Jurkat, Clone E6-1 (cell line): ENCODE data around the gene HADHA.

Source experiments
- DNase-seq: peaks from one replicate; pipeline ENCODE4 v3.0.0-alpha.2; 2011; ENCODE audit warnings: low read depth, low spot score
- H3K4me3 ChIP-seq: 2 replicates; pipeline ENCODE4 v1.5.1; 2011; ENCODE audit warnings: mild to moderate bottlenecking, low read length, control low read depth, moderate library complexity

HADHA gene

DNA sequence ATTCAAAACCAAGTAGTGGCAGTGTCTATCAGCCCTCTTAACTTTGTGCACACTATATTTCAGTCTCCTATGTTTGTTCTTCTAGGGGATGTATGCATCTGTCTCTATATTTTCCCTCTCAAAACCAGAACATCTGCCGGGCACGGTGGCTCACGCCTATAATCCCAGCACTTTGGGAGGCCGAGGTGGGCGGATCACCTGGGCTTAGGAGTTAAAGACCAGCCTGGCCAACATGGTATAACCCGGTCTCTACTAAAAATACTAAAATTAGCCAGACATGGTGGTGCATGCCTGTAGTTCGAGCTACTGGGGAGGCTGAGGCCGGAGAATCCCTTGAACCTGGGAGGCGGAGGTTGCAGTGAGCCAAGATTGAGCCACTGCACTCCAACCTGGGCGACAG lies 81.5 kb downstream of the HADHA start:
- no peak overlapping the region for H3K4me3 ChIP-seq
- no peak for DNase-seq

DNA sequence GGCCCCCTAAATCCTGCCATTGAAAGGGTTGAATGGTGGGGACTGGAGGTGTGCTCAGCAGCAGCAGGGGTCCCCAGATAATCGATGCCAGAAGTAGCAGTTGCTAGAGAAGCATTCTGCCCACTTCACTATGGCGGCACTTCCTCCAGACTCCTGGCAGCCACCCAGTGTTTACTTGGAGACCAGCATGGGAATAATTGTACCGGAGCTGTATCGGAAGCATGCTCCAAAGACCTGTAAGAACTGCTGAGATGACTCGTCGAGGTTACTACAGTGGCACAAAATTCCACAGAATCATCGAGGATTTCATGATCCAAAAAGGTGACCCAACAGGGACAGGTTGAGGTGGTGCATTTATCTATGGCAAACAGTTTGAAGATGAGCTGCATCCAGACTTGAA lies 82.5 kb downstream of the HADHA start:
- H3K4me3 ChIP-seq, result no peak overlapping the region
- no peak for DNase-seq

DNA sequence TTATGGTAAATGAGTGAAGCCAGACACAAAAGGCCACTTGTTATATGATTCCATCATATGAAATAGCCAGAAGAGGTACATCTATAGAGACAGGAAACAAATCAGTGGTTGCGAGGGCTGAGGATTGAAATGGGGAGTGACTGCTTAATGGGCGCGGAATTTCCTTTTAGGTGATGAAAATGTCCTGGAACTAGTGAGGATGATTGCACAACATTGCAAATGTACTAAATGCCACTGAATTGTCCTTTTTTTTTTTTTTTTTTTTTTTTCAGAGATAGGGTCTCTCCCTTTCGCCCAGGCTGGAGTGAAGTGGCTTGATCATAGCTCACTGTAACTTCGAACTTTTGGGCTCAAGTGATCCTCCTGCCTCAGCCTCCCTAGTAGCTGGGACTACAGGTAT lies 86.9 kb downstream of the HADHA start:
- DNase-seq, result no peak
- H3K4me3 ChIP-seq, result no peak overlapping the region

DNA sequence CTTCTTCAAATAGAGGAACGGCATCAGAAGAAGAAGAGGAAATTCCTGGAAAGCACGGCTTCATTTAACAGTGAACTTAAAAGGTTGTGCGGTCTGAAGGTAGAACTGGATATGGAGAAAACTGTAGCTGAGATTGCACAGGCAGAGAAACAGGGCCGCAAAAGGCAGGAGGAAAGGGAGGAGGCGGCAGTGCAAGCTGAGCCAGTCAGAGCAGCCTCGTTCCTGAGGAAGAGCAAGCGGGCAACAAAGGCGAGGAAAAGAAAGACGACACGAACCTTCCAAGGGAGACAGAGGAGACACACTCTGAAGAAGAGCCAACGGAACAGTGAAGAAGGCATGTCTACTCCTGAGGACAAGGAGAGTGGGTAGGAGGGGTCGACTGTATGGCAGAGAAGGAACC lies 94.2 kb downstream of the HADHA start:
- DNase-seq, result no peak
- no peak overlapping the region for H3K4me3 ChIP-seq

DNA sequence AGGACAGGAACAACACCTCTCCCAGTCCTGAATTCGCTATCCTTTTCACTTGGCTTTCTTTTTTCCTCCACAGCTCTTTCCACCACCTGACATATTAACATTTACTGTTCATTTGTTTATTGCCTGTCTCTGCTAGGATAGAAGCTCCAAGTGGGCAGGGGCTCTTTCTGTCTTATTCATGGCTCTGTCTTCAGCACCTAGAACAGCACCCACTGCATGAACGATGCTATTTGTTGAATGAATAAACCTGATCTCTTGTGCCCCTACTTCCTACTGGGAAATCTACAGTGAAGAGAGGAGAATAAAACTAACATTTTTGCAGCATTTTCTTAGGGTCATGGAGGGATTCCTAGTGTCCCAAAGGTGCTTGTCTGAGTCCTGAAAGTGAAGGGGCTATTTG lies 95.9 kb downstream of the HADHA start:
- no peak for DNase-seq
- H3K4me3 ChIP-seq, result no peak overlapping the region

DNA sequence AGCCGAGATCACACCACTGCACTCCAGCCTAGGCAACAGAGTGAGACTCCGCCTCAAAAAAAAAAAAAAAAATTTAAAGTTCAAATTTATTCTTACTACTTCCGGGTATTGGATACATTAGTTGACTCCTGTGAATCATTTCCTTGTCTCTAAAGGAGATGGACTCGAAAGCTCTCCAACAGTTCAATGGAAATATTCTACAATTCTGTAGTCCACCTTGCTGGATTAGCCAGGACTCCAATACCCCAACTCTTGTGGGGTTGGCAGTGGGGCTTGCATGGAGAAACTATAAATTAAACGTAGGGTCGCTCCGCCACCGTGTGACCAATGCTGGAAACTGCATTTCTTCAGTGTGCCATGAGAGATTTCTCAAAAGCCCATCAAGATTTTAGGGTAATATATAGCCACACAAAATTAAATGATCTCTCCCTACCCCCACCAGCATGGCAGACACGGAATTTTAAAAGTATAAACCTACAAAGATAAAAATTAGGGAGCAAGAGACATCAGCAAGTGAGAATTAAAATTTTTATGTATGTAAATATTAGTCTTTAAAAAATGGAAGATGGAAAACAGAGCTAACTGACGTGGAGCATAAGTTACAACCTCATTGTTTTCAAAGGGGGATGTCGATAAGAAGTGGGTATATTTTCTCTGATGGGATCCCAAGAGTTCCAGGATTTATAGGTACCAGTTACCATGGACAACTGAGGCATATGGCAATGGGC lies 99.3 kb downstream of the HADHA start:
- no peak overlapping the region for H3K4me3 ChIP-seq
- DNase-seq, result peak; percentile 65

DNA sequence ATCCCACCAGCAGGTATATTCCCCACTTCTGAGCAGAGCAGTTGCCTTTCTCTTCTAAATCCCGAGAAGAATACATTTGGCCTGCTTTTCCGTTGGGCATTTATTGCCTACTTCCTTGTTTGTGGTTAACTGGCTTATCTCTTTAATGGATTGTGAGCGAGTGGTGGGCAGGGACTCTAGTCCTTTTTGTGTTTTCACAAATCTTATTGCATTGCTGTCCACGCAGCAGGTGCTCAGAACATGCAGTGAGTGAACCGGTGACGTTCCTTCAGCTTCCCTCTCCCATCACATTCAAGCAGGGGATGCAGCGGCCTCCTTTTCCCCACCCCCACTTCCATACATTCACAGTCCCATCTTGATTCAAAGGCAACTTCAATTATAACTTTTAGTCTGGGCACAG lies 100.4 kb downstream of the HADHA start:
- no peak for DNase-seq
- no peak overlapping the region for H3K4me3 ChIP-seq

DNA sequence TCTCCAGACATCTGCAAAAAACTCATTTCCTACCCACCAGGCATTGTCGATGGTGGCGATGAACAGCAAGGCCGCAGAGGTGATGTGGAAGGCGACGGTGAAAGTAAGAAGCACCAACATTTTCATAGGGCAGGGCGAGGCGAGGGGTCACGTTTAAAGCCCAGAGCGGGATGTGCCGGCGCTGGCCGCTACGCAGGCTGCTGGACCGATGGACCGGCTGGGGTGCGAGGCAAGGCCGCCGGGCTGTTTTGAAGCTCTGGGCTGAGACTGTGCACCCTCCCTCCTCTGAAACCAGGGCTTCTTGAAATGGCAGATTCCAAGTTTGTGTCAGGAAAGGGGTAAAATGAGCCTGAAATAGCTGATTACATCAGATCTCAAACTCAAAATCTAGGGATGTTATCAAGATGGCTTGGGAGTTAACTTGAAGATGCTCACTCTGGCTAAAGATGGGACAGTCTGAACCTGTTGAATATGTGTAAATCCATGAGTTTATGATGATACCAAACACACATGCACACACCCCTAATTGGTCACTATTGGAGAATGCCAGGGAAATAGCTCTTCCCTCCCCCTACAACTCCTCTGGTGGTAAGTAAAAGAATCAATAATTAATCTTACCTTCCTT lies 103.2 kb downstream of the HADHA start:
- no peak for DNase-seq
- no peak overlapping the region for H3K4me3 ChIP-seq
